Fibroblast of villous mesenchyme (primary cell): ENCODE data around the gene URM1. TPM values are rescaled to one million over a fixed set of nuclear protein-coding genes. Genes with fewer than 3 reads are reported as not detected.

Source experiments
- DNase-seq: peaks from one replicate; pipeline ENCODE4 v3.0.0-alpha.2; 2010; ENCODE audit warnings: low read depth
- H3K4me3 ChIP-seq: 2 replicates; pipeline ENCODE4 v1.5.1; 2011; ENCODE audit warnings: low read depth, mild to moderate bottlenecking, low read length
- total RNA-seq: library from RNA; depleted of rRNA; stranded (reverse); fragments of >200 nt; gene quantifications from 2 replicates; pipeline ENCODE4 v1.2.3, GENCODE V29; 2012
- TF ChIP-seq, protein P1 (sequence below): IDR thresholded peaks from 2 replicates; pipeline ENCODE4 v1.5.1; 2012; ENCODE audit warnings: low read depth, mild to moderate bottlenecking, low read length; ENCODE audit not compliant: insufficient read depth

URM1 gene
- total RNA-seq, 1 donor: 29.8 TPM

GRCh38 chr9:128390813-128391711 lies 19.9 kb downstream of the URM1 start:
- TF ChIP-seq, protein P1, sequence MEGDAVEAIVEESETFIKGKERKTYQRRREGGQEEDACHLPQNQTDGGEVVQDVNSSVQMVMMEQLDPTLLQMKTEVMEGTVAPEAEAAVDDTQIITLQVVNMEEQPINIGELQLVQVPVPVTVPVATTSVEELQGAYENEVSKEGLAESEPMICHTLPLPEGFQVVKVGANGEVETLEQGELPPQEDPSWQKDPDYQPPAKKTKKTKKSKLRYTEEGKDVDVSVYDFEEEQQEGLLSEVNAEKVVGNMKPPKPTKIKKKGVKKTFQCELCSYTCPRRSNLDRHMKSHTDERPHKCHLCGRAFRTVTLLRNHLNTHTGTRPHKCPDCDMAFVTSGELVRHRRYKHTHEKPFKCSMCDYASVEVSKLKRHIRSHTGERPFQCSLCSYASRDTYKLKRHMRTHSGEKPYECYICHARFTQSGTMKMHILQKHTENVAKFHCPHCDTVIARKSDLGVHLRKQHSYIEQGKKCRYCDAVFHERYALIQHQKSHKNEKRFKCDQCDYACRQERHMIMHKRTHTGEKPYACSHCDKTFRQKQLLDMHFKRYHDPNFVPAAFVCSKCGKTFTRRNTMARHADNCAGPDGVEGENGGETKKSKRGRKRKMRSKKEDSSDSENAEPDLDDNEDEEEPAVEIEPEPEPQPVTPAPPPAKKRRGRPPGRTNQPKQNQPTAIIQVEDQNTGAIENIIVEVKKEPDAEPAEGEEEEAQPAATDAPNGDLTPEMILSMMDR: no peak
- no peak overlapping the region for H3K4me3 ChIP-seq
- no peak for DNase-seq

DNA sequence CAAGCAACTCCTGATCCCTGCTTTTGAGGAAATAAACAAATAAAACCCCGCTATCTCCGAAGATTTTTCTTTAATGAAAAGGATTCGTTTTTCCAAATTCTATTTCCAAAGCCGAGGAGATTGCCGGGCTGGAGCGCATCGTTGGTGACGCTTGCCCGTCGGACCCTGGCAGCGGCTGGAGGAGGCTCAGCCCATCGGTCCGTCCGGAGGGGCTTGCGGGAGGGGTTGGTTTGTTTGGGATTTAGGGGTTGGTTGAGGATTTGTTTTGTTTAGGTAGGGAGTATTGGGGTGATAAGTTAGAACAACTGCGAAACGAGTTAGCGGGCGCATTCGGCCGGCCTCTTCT lies 20.8 kb downstream of the URM1 start:
- no peak for DNase-seq
- TF ChIP-seq, protein P1: no peak
- H3K4me3 ChIP-seq: no peak overlapping the region

GRCh38 chr9:128392302-128393144 lies 21.3 kb downstream of the URM1 start:
- TF ChIP-seq, protein P1: no peak
- no peak overlapping the region for H3K4me3 ChIP-seq
- DNase-seq: no peak

DNA sequence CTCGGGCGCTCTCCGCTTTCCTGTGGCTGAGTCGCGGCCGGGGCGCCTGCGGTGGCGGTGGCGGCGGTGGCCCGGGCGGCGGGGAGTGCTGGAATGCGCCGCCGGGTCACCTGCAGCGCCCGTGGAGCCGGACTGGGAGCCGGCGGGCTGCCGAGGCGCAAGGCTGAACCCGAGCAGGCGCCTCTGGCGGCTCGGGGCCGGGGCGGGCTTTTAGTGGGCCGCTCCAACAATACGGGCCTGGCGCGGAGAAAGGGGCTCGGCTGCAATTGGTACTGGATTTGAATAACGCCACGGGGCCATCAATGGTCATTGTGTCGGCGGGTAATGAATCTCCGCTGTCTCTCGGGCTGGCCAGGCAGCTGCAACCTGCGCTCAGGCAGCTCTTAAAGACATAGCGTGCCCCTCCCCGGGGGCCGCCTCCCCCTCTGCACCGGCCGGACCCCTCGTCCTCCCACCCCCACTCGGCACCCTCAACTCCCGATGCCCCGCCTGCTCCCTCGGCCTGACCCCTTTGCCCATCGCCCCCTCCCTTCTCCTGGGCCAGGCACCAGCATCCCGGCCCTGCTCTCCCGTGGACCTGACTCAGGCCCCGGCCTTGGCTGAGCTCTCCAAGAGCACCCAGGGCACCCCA lies 22.1 kb downstream of the URM1 start:
- H3K4me3 ChIP-seq: no peak overlapping the region
- no peak for DNase-seq
- TF ChIP-seq, protein P1: no peak

- H3K4me3 ChIP-seq: no peak overlapping the region
- TF ChIP-seq, protein P1: no peak
- DNase-seq: no peak
Measured at GRCh38 chr9:128393970-128394369, 22.8 kb downstream of the URM1 start.

DNA sequence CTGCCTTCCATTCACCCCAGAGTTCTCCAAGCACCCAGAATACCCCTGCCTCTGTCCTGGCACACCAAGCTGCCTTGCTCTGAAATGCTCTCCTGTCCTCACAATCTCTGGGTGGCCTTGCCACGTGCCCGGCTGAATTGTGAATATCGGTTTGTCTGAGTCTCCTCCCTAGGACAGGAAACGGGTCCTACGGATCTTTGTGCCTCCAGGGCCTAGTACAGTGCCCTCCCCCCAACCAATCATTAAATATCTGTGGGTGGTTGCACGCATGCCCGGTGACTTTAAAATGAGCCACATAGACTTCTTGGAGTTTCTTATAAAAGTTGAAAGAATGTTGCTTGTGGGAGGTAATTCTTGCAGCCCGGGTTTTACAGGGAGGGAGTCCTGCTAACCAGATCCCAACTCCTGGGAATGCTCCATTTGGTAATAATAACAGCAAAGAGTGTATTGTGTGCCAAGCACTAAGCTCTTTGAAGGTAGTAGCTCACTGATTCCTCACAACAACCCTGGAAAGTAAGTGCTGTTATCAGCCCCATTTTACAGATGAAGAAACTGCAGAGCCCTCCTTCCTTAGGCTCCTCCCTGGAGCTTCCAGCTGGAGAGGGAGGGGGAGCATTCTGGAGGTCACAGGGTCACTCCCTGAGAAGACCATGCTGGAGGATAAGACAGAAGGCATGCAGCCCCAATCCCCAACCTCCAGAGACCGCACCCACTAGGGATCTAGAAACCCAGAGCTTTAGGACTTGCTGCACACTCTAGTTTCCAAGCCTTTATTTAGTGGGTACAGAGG lies 23.4 kb downstream of the URM1 start:
- TF ChIP-seq, protein P1: no peak
- no peak overlapping the region for H3K4me3 ChIP-seq
- no peak for DNase-seq
